CD14-positive monocyte (primary cell): Measurements from ENCODE around the gene RIPK1. TPM values are rescaled to one million over a fixed set of nuclear protein-coding genes. Genes with fewer than 3 reads are reported as not detected.

Source experiments
- DNase-seq, 3 donors: peaks; one replicate each; pipeline ENCODE4 v3.0.0-alpha.2; 2011 to 2022
- H2AFZ ChIP-seq: 2 replicates; pipeline ENCODE4 v1.6.0; 2012; ENCODE audit warnings: mild to moderate bottlenecking, low read depth, low read length, inconsistent platforms; ENCODE audit not compliant: insufficient read depth, poor library complexity, severe bottlenecking
- H3K27ac ChIP-seq, 2 donors: 1 replicate in 1 of 2; 2 replicates in 1 of 2; pipeline ENCODE4 v1.5.1; 2012 to 2013; ENCODE audit warnings: low read length in 2 of 2, control low read depth in 1 of 2, inconsistent platforms in 1 of 2, low read depth in 1 of 2, mild to moderate bottlenecking in 1 of 2
- H3K27me3 ChIP-seq, 2 donors: one replicate each; pipeline versions ENCODE4 v1.6.0 to v1.6.1; 2011 to 2013; ENCODE audit warnings: low read length in 2 of 2; ENCODE audit not compliant: control insufficient read depth in 2 of 2, insufficient read depth in 2 of 2
- H3K36me3 ChIP-seq, 2 donors: replicated peaks in 1 of 2; 1 replicate in 1 of 2; 2 replicates in 1 of 2; pipeline versions ENCODE4 v1.5.1 to v1.6.1; 2012 to 2013; ENCODE audit warnings: low read length in 2 of 2, control low read depth in 1 of 2, inconsistent platforms in 1 of 2, mild to moderate bottlenecking in 1 of 2; ENCODE audit not compliant: insufficient read depth in 2 of 2, control insufficient read depth in 1 of 2
- H3K4me1 ChIP-seq, 2 donors: 1 replicate in 1 of 2; 2 replicates in 1 of 2; pipeline versions ENCODE4 v1.5.1 to v1.6.1; 2012 to 2013; ENCODE audit warnings: low read length in 2 of 2, control low read depth in 1 of 2, inconsistent platforms in 1 of 2, mild to moderate bottlenecking in 1 of 2, moderate library complexity in 1 of 2; ENCODE audit not compliant: insufficient read depth in 2 of 2, control insufficient read depth in 1 of 2
- H3K4me2 ChIP-seq: replicated peaks from 2 replicates; pipeline ENCODE3; 2012; ENCODE audit warnings: low read length, moderate library complexity, mild to moderate bottlenecking; ENCODE audit not compliant: poor library complexity, severe bottlenecking; ENCODE audit errors: extremely low read depth
- H3K4me3 ChIP-seq, 3 experiments: fragments of 200-600 bp in 1 of 3; sonication (generic) in 1 of 3; replicated peaks in 1 of 3; 1 replicate in 2 of 3; 2 replicates in 1 of 3; pipeline ENCODE4 v1.5.1; 2011 to 2013; ENCODE audit warnings: low read length in 3 of 3, mild to moderate bottlenecking in 3 of 3, control low read depth in 2 of 3, low read depth in 2 of 3, inconsistent platforms in 1 of 3, moderate library complexity in 1 of 3
- H3K79me2 ChIP-seq: 2 replicates; pipeline ENCODE4 v1.6.0; 2012; ENCODE audit warnings: mild to moderate bottlenecking, control low read depth, inconsistent platforms, low read length, moderate library complexity; ENCODE audit not compliant: insufficient read depth
- H3K9ac ChIP-seq: 2 replicates; pipeline ENCODE4 v1.6.0; 2017; ENCODE audit warnings: low read length, mild to moderate bottlenecking; ENCODE audit not compliant: insufficient read depth, poor library complexity, severe bottlenecking
- H3K9me3 ChIP-seq, 2 donors: replicated peaks in 1 of 2; 1 replicate in 1 of 2; 2 replicates in 1 of 2; pipeline versions ENCODE4 v1.5.1 to v1.6.1; 2012 to 2013; ENCODE audit warnings: low read length in 2 of 2, control low read depth in 1 of 2; ENCODE audit not compliant: control insufficient read depth in 1 of 2, insufficient read depth in 1 of 2
- H4K20me1 ChIP-seq: 2 replicates; pipeline ENCODE4 v1.6.0; 2012; ENCODE audit warnings: mild to moderate bottlenecking, low read length, control low read depth, moderate library complexity; ENCODE audit not compliant: insufficient read depth
- H3K27ac Mint-ChIP-seq, 7 donors: one replicate each; pipeline ENCODE4 v1.8.0; 2020; ENCODE audit warnings: mild to moderate bottlenecking in 7 of 7, mixed read lengths in 7 of 7, moderate library complexity in 6 of 7, inconsistent platforms in 2 of 7
- H3K27me3 Mint-ChIP-seq, 3 donors: one replicate each; pipeline ENCODE4 v1.8.0; 2021 to 2022; ENCODE audit warnings: low read depth in 3 of 3, mild to moderate bottlenecking in 3 of 3, mixed read lengths in 3 of 3, moderate library complexity in 3 of 3, inconsistent platforms in 1 of 3
- H3K36me3 Mint-ChIP-seq, 2 donors: one replicate each; pipeline ENCODE4 v1.8.0; 2020; ENCODE audit warnings: mixed read lengths in 2 of 2, inconsistent platforms in 1 of 2, mild to moderate bottlenecking in 1 of 2
- H3K4me1 Mint-ChIP-seq: one replicate; pipeline ENCODE4 v1.8.0; 2020; ENCODE audit warnings: mild to moderate bottlenecking, mixed read lengths
- H3K4me3 Mint-ChIP-seq, 2 donors: one replicate each; pipeline ENCODE4 v1.8.0; 2020; ENCODE audit warnings: mild to moderate bottlenecking in 2 of 2, mixed read lengths in 2 of 2, moderate library complexity in 1 of 2
- H3K9me3 Mint-ChIP-seq, 7 donors: one replicate each; pipeline ENCODE4 v1.8.0; 2020 to 2022; ENCODE audit warnings: mixed read lengths in 7 of 7, mild to moderate bottlenecking in 6 of 7, moderate library complexity in 6 of 7, inconsistent platforms in 2 of 7
- CTCF ChIP-seq: fragments of 200-600 bp; IDR thresholded peaks from one replicate; pipeline ENCODE4 v1.8.0; 2022; ENCODE audit warnings: antibody characterized with exemption, mild to moderate bottlenecking
- WGBS: methylation state at CpG from one replicate; pipeline ENCODE4 v1.1.5; 2013; ENCODE audit warnings: missing lambda C conversion rate; ENCODE audit not compliant: insufficient coverage; 5-methylcytosine and 5-hydroxymethylcytosine counted together
- intact Hi-C, 2 donors: fragments of 100-400 bp; cut with micrococcal nuclease; formaldehyde crosslinking; loops; one replicate each; pipeline versions ENCODE4 v1.15.0 to v1.15.1; 2023
- polyA plus RNA-seq, 3 donors: library from polyadenylated mRNA; depleted of rRNA in 1 of 3; unstranded in 2 of 3; stranded (reverse) in 1 of 3; fragments of 300-500 nt in 2 of 3; fragments of >200 nt in 1 of 3; fragmentation: Illumina TruSeq in 2 of 3; gene quantifications; 1 replicate in 2 of 3; 2 replicates in 1 of 3; pipeline ENCODE4 v1.2.3, GENCODE V29; 2012 to 2021

The RIPK1 gene
- polyA plus RNA-seq, 3 donors = 6.0 to 9.6 (median 9.6) TPM

- intact Hi-C loops = loop anchor here (1.0 to 2.0 kb wide), 2 partner anchors 125 kb away; no protein-coding TSS in a partner anchor
- Mint-ChIP-seq H3K9me3 (no peaks in the 10 kb centered on the region), H3K27ac (no peak overlapping the region), H3K36me3 (peaks cover 3 to 4% of the 10 kb centered on the region in 2 donors), H3K27me3 (peaks cover 0 to 8% (median 0%) of the 10 kb centered on the region in 3 donors), H3K4me3 (no peak overlapping the region), H3K4me1 (no peaks in the 10 kb centered on the region)
- no peak for TF ChIP-seq CTCF
- Histone ChIP-seq H3K36me3 (peaks cover 0 to 5% of the 10 kb centered on the region in 2 donors), H2AFZ (no peak overlapping the region), H3K4me1 (peaks cover 0 to 3% of the 10 kb centered on the region in 2 donors), H3K4me3 (no peak overlapping the region), H3K27ac (no peak overlapping the region), H3K9ac (no peak overlapping the region), H3K79me2 (no peaks in the 10 kb centered on the region), H3K4me2 (no peak overlapping the region), H3K9me3 (no peaks in the 10 kb centered on the region), H4K20me1 (no peaks in the 10 kb centered on the region), H3K27me3 (no peaks in the 10 kb centered on the region)
- no peak for DNase-seq
- no CpG with 5 or more reads among the region's 2 CpGs for WGBS
Measured at GRCh38 chr6:3125815-3126214, 57.5 kb downstream of the RIPK1 start.

GRCh38 chr6:3128356-3129108 is 60.2 kb downstream of the RIPK1 start:
- no peak overlapping the region for H3K27ac ChIP-seq
- Mint-ChIP-seq H3K27me3 (peaks cover 0 to 8% (median 1%) of the 10 kb centered on the region in 3 donors), H3K27ac (no peak overlapping the region), H3K4me1 (no peaks in the 10 kb centered on the region), H3K4me3 (no peak overlapping the region), H3K9me3 (no peaks in the 10 kb centered on the region), H3K36me3 (peaks cover 3 to 7% of the 10 kb centered on the region in 2 donors)
- H4K20me1 ChIP-seq = no peaks in the 10 kb centered on the region
- no peak overlapping the region for H2AFZ ChIP-seq
- peaks cover 0 to 3% of the 10 kb centered on the region in 2 donors for H3K4me1 ChIP-seq
- H3K36me3 ChIP-seq = peaks cover 0 to 5% of the 10 kb centered on the region in 2 donors
- H3K27me3 ChIP-seq = no peaks in the 10 kb centered on the region
- no peak for DNase-seq
- H3K79me2 ChIP-seq = no peaks in the 10 kb centered on the region
- TF ChIP-seq CTCF = no peak
- WGBS = 96% methylated on average over 7 of the region's 15 CpGs
- H3K4me3 ChIP-seq = no peak overlapping the region
- no peaks in the 10 kb centered on the region for H3K9me3 ChIP-seq
- no peak overlapping the region for H3K9ac ChIP-seq
- no peak overlapping the region for H3K4me2 ChIP-seq
- intact Hi-C loops = no loop called here
